Activated CD8-positive, alpha-beta T cell treated with anti-CD3 and anti-CD28 coated beads for 36 hours (primary cell): ENCODE results near the gene NCOR1. TPM values are rescaled to one million over a fixed set of nuclear protein-coding genes. Genes with fewer than 3 reads are reported as not detected.

Experiments used
- ATAC-seq: fragments of 200-7000 bp; cut with Tn5 transposase; one replicate; pipeline ENCODE4 v1.10.0; 2021; ENCODE audit warnings: mild to moderate bottlenecking, moderate library complexity
- CTCF ChIA-PET: fragments of 350-600 bp; sonication (Branson Sonifier 250); formaldehyde crosslinking; loops from one replicate; lab custom pipeline; 2021; ENCODE audit warnings: antibody characterized with exemption; lab: Charles Lee
- POLR2A ChIA-PET: fragments of 350-600 bp; sonication (Branson Sonifier 250); formaldehyde crosslinking; loops from one replicate; lab custom pipeline; 2021; ENCODE audit warnings: antibody characterized with exemption; lab: Charles Lee
- DNase-seq: peaks from one replicate; pipeline ENCODE4 v3.0.0-alpha.2; 2020
- H3K27ac Mint-ChIP-seq: one replicate; pipeline ENCODE4 v1.8.0; 2021; ENCODE audit warnings: mild to moderate bottlenecking, mixed read lengths
- H3K27me3 Mint-ChIP-seq: one replicate; pipeline ENCODE4 v1.8.0; 2021; ENCODE audit warnings: mixed read lengths
- H3K36me3 Mint-ChIP-seq: one replicate; pipeline ENCODE4 v1.8.0; 2021; ENCODE audit warnings: low read depth, mixed read lengths
- H3K4me1 Mint-ChIP-seq: one replicate; pipeline ENCODE4 v1.8.0; 2021; ENCODE audit warnings: low read depth, mixed read lengths
- H3K4me3 Mint-ChIP-seq: one replicate; pipeline ENCODE4 v1.8.0; 2021; ENCODE audit warnings: mild to moderate bottlenecking, moderate library complexity, mixed read lengths
- H3K9me3 Mint-ChIP-seq: one replicate; pipeline ENCODE4 v1.8.0; 2021; ENCODE audit warnings: mixed read lengths
- CTCF ChIP-seq: fragments of 200-600 bp; IDR thresholded peaks from one replicate; pipeline ENCODE4 v1.8.0; 2022; ENCODE audit warnings: antibody characterized with exemption, mild to moderate bottlenecking
- intact Hi-C: fragments of 100-400 bp; cut with micrococcal nuclease; formaldehyde crosslinking; loops from one replicate; pipeline ENCODE4 v1.10.0; 2022
- total RNA-seq, 2 experiments: library from RNA; stranded (reverse); gene quantifications; one replicate each; pipeline ENCODE4 v1.2.3, GENCODE V29; 2021

NCOR1 gene
- total RNA-seq, 2 experiments from 2014 or later: 123 TPM

GRCh38 chr17:16083223-16083622 is 132.1 kb downstream of the NCOR1 start:
- no peak for TF ChIP-seq CTCF
- CTCF ChIA-PET: interaction anchor here (0.7 kb wide), 1 partner anchor 17 kb away, joined by 3 read pairs; no protein-coding TSS in a partner anchor
- ATAC-seq: no peak
- H3K4me1 Mint-ChIP-seq: peaks cover 22% of the 10 kb centered on the region
- no peaks in the 10 kb centered on the region for H3K27me3 Mint-ChIP-seq
- H3K4me3 Mint-ChIP-seq: no peak overlapping the region
- no peak overlapping the region for H3K27ac Mint-ChIP-seq
- intact Hi-C loops: no loop called here
- no peak for DNase-seq
- H3K36me3 Mint-ChIP-seq: peaks cover 66% of the 10 kb centered on the region
- H3K9me3 Mint-ChIP-seq: no peaks in the 10 kb centered on the region
- POLR2A ChIA-PET: no interaction called here

GRCh38 chr17:16081507-16082087 is 133.7 kb downstream of the NCOR1 start:
- intact Hi-C loops: no loop called here
- CTCF ChIA-PET: interaction anchor here (0.8 to 1.2 kb wide), 6 partner anchors 9 to 42 kb away, joined by 3 to 4 read pairs (median 3); no protein-coding TSS in a partner anchor
- ATAC-seq (no peak), DNase-seq (no peak)
- Mint-ChIP-seq H3K27ac (no peak overlapping the region), H3K36me3 (peaks cover 68% of the 10 kb centered on the region), H3K4me3 (no peak overlapping the region), H3K9me3 (no peaks in the 10 kb centered on the region), H3K27me3 (no peaks in the 10 kb centered on the region), H3K4me1 (peaks cover 16% of the 10 kb centered on the region)
- TF ChIP-seq CTCF: no peak
- POLR2A ChIA-PET: interaction anchor here (0.6 to 1.0 kb wide), 2 partner anchors 58 to 324 kb away, joined by 3 read pairs; no protein-coding TSS in a partner anchor

- Mint-ChIP-seq H3K4me1 (peaks cover 5% of the 10 kb centered on the region), H3K4me3 (no peak overlapping the region), H3K36me3 (peaks cover 58% of the 10 kb centered on the region), H3K27me3 (no peaks in the 10 kb centered on the region), H3K27ac (no peak overlapping the region), H3K9me3 (no peaks in the 10 kb centered on the region)
- ChIA-PET CTCF (no interaction called here), POLR2A (no interaction called here)
- no peak for DNase-seq
- no peak for TF ChIP-seq CTCF
- intact Hi-C loops: no loop called here
- no peak for ATAC-seq
Observed at GRCh38 chr17:16080366-16080765, 135.0 kb downstream of the NCOR1 start.

- DNase-seq: no peak
- no peak overlapping the region for H3K27ac Mint-ChIP-seq
- ChIA-PET POLR2A (no interaction called here), CTCF (no interaction called here)
- H3K4me1 Mint-ChIP-seq: no peaks in the 10 kb centered on the region
- no peaks in the 10 kb centered on the region for H3K9me3 Mint-ChIP-seq
- no peak for ATAC-seq
- no peak overlapping the region for H3K4me3 Mint-ChIP-seq
- intact Hi-C loops: no loop called here
- H3K27me3 Mint-ChIP-seq: no peaks in the 10 kb centered on the region
- no peak for TF ChIP-seq CTCF
- peaks cover 40% of the 10 kb centered on the region for H3K36me3 Mint-ChIP-seq
Observed at GRCh38 chr17:16075949-16076348, 139.4 kb downstream of the NCOR1 start.

GRCh38 chr17:16074423-16074822 is 140.9 kb downstream of the NCOR1 start:
- H3K27me3 Mint-ChIP-seq: no peaks in the 10 kb centered on the region
- TF ChIP-seq CTCF: no peak
- intact Hi-C loops: no loop called here
- peak overlapping the region; percentile 7 for H3K27ac Mint-ChIP-seq
- no peak overlapping the region for H3K4me3 Mint-ChIP-seq
- DNase-seq: no peak
- peaks cover 45% of the 10 kb centered on the region for H3K36me3 Mint-ChIP-seq
- POLR2A ChIA-PET: no interaction called here
- no peaks in the 10 kb centered on the region for H3K4me1 Mint-ChIP-seq
- H3K9me3 Mint-ChIP-seq: no peaks in the 10 kb centered on the region
- ATAC-seq: no peak
- CTCF ChIA-PET: interaction anchor here (1.3 kb wide), 1 partner anchor 11 kb away, joined by 3 read pairs; no protein-coding TSS in a partner anchor
